GM21381 (cell line): Measurements from ENCODE around the gene U2AF1L4.
A peak's percentile ranks its signal among the peaks of the same experiment; 100 is the strongest.
"Not testable (repeated sequence)": the region's sequence is repeated elsewhere in the genome, so short reads cannot be mapped to it uniquely, and the experiment has no call there.

Experiments
- ATAC-seq: cut with Tn5 transposase; IDR thresholded peaks from one replicate; pipeline ENCODE4 v1.9.1; 2021; ENCODE audit warnings: mild to moderate bottlenecking, moderate library complexity; ENCODE audit not compliant: unreplicated experiment

Gene U2AF1L4

GRCh38 chr19:35781650-35782049, 36.4 kb upstream of the U2AF1L4 start:
- no peak for ATAC-seq

- ATAC-seq, result no peak
Observed at GRCh38 chr19:35780717-35781116, 35.5 kb upstream of the U2AF1L4 start.

GRCh38 chr19:35780058-35780457, 34.8 kb upstream of the U2AF1L4 start:
- no peak for ATAC-seq

GRCh38 chr19:35779033-35779432, 33.8 kb upstream of the U2AF1L4 start:
- no peak for ATAC-seq

GRCh38 chr19:35777961-35778360, 32.7 kb upstream of the U2AF1L4 start:
- no peak for ATAC-seq

GRCh38 chr19:35777086-35777841, 32.0 kb upstream of the U2AF1L4 start:
- ATAC-seq, result no peak

GRCh38 chr19:35776102-35776788, 31.0 kb upstream of the U2AF1L4 start:
- no peak for ATAC-seq

GRCh38 chr19:35775298-35776101, 30.3 kb upstream of the U2AF1L4 start, which contains the start of gene ARHGAP33:
ARHGAP33 (plus strand) TSS chr19:35775564; CDS start chr19:35775659, 95 bp downstream.
- peak; percentile 88 for ATAC-seq

GRCh38 chr19:35775046-35775297, 29.8 kb upstream of the U2AF1L4 start:
- ATAC-seq, result no peak

- no peak for ATAC-seq
Observed at GRCh38 chr19:35774274-35775045, 29.2 kb upstream of the U2AF1L4 start.

GRCh38 chr19:35773020-35773806, 28.0 kb upstream of the U2AF1L4 start:
- ATAC-seq, result no peak

GRCh38 chr19:35772362-35772761, 27.1 kb upstream of the U2AF1L4 start:
- not testable (repeated sequence) for ATAC-seq

GRCh38 chr19:35768082-35768421, 22.8 kb upstream of the U2AF1L4 start:
- no peak for ATAC-seq

GRCh38 chr19:35767288-35768081, 22.3 kb upstream of the U2AF1L4 start:
- no peak for ATAC-seq

- no peak for ATAC-seq
Observed at GRCh38 chr19:35766571-35767104, 21.4 kb upstream of the U2AF1L4 start.

GRCh38 chr19:35764432-35765315, 19.5 kb upstream of the U2AF1L4 start:
- no peak for ATAC-seq

GRCh38 chr19:35760711-35761349, 15.6 kb upstream of the U2AF1L4 start:
- ATAC-seq, result no peak

- no peak for ATAC-seq
Observed at GRCh38 chr19:35759697-35760096, 14.5 kb upstream of the U2AF1L4 start.
